ENCODE data around the gene NRG4. TPM values are rescaled to one million over a fixed set of nuclear protein-coding genes. Genes with fewer than 3 reads are reported as not detected.

The NRG4 gene
- total RNA-seq, 1 experiment from 2014 or later, result not detected

DNA sequence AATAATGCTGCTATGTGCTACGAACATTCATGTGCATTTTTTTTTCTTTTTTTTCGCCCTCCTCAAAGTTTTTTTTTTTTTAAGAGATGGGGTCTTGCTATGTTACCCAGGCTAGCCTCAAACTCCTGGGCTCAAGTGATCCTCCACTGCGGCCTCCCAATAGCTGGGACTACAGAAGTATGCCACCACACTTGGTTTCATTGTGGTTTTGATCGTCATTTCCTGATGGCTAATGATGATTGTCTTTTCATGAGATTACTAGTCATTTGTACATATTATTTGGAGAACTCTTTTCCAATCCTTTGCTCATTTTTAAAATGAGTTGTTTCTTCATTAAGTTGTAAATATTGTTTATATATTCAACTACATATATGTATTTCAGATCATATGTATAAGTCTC lies 59.7 kb downstream of the NRG4 start:
- DNase-seq, result no peak
- Histone ChIP-seq H3K27me3 (ENCODE audit: insufficient read depth, low read length) (no peaks in the 10 kb centered on the region), H3T11ph (ENCODE audit: low read length) (no peak overlapping the region), H3K79me1 (ENCODE audit: insufficient read depth, low read depth, low read length, poor library complexity, severe bottlenecking) (no peaks in the 10 kb centered on the region), H2BK20ac (ENCODE audit: low read depth, low read length, poor library complexity, severe bottlenecking) (no peak overlapping the region), H3K4ac (ENCODE audit: low read depth, low read length) (no peak overlapping the region), H2BK120ac (ENCODE audit: low read depth, low read length, poor library complexity, severe bottlenecking) (no peak overlapping the region), H2BK12ac (ENCODE audit: insufficient read length, low read depth, low read length) (no peak overlapping the region), H3K23me2 (ENCODE audit: insufficient read length, low read depth, low read length, poor library complexity, severe bottlenecking) (no peaks in the 10 kb centered on the region), H3K4me1 (ENCODE audit: insufficient read depth, low read length) (no peaks in the 10 kb centered on the region), H3K79me2 (ENCODE audit: insufficient read depth, low read length) (no peaks in the 10 kb centered on the region), H3K4me2 (ENCODE audit: insufficient read depth, insufficient read length, low read length) (no peak overlapping the region), H3K18ac (ENCODE audit: insufficient read length, low read depth, low read length) (no peak overlapping the region), H2BK15ac (ENCODE audit: low read depth, low read length) (no peak overlapping the region), H3K9me3 (ENCODE audit: control insufficient read depth, low read depth, low read length) (no peaks in the 10 kb centered on the region), H3K23ac (ENCODE audit: insufficient read length, low read depth, low read length) (no peak overlapping the region), H3K56ac (ENCODE audit: insufficient read length, low read depth, low read length) (no peak overlapping the region), H3K14ac (ENCODE audit: insufficient read depth, low read length) (no peak overlapping the region), H2AK5ac (ENCODE audit: insufficient read length, low read length) (no peak overlapping the region), H4K5ac (ENCODE audit: insufficient read length, low read depth, low read length) (no peak overlapping the region), H2BK5ac (ENCODE audit: insufficient read length, low read length) (no peak overlapping the region), H3K27ac (ENCODE audit: insufficient read length, low read depth, low read length) (no peak overlapping the region), H4K20me1 (ENCODE audit: control insufficient read depth, insufficient read depth, insufficient read length) (no peaks in the 10 kb centered on the region), H3K9ac (ENCODE audit: extremely low read depth, insufficient read length, low read length) (no peak overlapping the region), H2AFZ (ENCODE audit: low read length) (no peak overlapping the region), H4K8ac (replicated peaks; ENCODE audit: insufficient read length, low read depth, low read length) (no peak overlapping the region), H4K91ac (ENCODE audit: insufficient read length, low read depth, low read length) (no peak overlapping the region)
- H3K4me1 Mint-ChIP-seq, result no peaks in the 10 kb centered on the region
- H3K9me3 Mint-ChIP-seq, result no peaks in the 10 kb centered on the region
- H3K36me3 Mint-ChIP-seq (ENCODE audit: insufficient read depth in 1 of 3, low read depth in 3 of 3), result no peaks in the 10 kb centered on the region
- WGBS (ENCODE audit: extremely low coverage, insufficient read length, low lambda C conversion rate), result no CpG with 5 or more reads among the region's 4 CpGs
- H3K4me3 Mint-ChIP-seq, result no peak overlapping the region
- peaks cover 4% of the 10 kb centered on the region for H3K27me3 Mint-ChIP-seq (ENCODE audit: low read depth)
- H3K27ac Mint-ChIP-seq, result no peak overlapping the region
- TF ChIP-seq, protein P1, sequence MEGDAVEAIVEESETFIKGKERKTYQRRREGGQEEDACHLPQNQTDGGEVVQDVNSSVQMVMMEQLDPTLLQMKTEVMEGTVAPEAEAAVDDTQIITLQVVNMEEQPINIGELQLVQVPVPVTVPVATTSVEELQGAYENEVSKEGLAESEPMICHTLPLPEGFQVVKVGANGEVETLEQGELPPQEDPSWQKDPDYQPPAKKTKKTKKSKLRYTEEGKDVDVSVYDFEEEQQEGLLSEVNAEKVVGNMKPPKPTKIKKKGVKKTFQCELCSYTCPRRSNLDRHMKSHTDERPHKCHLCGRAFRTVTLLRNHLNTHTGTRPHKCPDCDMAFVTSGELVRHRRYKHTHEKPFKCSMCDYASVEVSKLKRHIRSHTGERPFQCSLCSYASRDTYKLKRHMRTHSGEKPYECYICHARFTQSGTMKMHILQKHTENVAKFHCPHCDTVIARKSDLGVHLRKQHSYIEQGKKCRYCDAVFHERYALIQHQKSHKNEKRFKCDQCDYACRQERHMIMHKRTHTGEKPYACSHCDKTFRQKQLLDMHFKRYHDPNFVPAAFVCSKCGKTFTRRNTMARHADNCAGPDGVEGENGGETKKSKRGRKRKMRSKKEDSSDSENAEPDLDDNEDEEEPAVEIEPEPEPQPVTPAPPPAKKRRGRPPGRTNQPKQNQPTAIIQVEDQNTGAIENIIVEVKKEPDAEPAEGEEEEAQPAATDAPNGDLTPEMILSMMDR (conservative IDR thresholded peaks at IDR 0.05), result no peak

Data from H9 (cell line).